ENCODE results near the gene SLC30A4.
"Not testable (repeated sequence)": the region's sequence is repeated elsewhere in the genome, so short reads cannot be mapped to it uniquely, and the experiment has no call there.

Gene SLC30A4, protein sequence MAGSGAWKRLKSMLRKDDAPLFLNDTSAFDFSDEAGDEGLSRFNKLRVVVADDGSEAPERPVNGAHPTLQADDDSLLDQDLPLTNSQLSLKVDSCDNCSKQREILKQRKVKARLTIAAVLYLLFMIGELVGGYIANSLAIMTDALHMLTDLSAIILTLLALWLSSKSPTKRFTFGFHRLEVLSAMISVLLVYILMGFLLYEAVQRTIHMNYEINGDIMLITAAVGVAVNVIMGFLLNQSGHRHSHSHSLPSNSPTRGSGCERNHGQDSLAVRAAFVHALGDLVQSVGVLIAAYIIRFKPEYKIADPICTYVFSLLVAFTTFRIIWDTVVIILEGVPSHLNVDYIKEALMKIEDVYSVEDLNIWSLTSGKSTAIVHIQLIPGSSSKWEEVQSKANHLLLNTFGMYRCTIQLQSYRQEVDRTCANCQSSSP

DNA sequence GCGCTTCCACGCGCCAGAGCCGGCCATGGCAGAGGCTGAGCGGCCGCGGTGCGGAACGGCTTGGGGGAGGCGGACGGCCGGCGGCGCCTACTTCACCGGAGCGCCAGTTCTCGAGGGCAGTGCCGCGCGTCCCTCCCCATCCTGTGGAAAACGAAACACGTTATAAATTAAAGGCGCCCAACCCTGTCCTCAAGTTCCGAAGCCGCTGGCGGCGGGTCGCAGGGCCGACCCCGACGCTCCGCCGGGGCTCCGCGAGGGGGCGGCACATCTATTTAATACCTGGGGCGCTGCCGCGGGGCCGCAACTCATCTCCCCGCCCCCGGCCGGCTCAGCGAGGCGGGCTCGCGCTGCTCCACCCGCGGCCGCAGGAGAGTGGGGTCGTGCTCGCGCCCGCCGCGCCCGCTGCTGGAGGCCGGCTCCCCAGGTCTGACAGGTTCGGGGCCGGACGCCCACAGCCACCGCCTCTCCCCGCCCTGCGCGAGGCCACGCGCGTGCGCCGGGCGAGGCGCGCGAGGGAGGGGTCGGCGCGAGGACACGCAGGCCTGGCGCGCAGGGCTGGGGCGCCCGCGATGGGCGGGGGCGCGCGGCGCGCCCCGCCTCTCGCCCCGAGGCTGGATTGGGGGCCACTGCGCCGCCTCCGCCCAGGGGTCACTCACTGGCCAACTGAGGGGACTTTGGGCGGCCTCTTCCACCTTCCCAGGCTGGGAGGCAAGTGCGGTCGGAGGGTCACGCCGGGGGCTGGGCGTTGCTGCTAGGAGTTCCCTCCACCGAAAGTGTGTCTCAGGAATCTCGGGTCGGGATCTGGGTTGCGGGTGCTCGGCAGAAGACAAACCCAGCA is at the start of gene SLC30A4:
Gene SLC30A4 (minus strand): TSS at position 428 of the 838 bp plus-strand sequence. CDS start 401 bp downstream, at position 27.
- peak; percentile 56 for DNase-seq (ENCODE audit: low read depth)

GRCh38 chr15:45555934-45556608 is 33.5 kb upstream of the SLC30A4 start:
- no peak for DNase-seq (ENCODE audit: low read depth)

DNA sequence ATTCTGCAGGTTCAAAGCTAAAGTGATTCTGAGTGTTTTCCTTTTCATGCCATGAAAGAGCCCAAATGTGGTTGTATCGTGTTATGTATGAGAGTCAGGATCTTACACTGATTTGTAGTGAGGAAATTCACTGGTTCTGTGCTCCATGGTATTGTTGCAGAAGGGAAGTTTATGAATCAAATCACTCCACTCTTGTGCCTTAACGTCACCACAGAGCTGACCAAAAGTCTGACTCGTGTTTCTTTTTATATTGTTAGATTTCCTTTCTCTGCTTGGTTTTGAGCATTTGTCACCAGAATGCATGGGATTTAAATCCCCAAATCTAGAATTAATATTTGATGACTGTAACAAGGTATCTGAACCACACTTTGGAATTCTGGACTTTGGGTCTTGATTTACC is 29.1 kb upstream of the SLC30A4 start:
- DNase-seq (ENCODE audit: low read depth), result no peak

DNA sequence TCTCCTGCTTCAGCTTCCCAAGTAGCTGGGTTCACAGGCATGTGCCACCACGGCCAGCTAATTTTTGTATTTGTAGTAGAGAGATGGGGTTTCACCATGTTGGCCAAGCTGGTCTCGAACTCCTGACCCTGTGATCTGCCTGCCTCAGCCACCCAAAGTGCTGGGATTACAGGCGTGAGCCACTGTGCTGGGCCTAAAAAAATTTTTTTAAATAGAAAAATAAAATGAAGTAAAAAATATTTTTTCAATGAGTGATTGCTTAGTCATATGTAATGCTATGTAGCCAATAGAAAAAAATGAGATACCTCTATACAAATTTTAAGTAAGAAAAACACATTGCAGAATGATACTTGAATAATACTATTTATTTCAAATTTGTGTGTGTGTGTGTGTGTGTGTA is 27.9 kb upstream of the SLC30A4 start:
- no peak for DNase-seq (ENCODE audit: low read depth)

- no peak for DNase-seq (ENCODE audit: low read depth)
Observed at GRCh38 chr15:45549541-45550220, 27.1 kb upstream of the SLC30A4 start.

DNA sequence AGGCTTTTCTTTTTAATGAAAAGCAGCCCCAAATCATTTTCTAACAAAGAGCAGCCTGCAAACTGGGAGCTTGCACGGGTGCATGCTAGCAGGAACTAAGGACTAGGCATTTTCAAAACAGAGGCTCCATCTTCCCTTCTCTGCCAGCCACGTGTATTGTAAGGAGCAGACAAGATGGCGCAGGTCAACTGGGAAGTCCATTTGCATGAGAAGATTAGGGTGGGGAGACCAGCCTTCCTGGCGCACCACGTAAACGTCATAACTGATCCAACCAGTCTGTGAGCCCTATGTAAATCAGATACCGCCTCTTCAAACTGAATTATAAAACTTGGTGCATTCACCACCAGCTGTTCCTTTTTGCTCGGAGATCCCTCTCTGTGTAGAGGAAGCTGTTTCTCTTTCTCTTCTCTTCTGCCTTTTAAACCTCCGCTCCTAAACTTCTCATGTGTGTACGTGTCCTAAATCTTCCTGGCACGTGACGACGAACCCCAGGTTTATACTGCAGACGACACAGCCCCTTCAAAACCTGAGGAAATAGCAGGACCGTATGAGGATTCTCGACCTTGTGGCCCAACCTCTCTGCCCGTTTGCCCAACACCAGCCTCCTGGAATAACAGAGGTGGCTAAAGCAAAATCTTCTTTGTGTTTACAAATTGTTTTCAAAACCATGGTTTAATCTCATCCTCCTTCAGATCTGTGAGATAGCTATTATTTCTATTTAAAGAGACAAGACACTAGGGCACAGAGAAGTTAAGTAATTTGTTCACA is 26.4 kb upstream of the SLC30A4 start:
- no peak for DNase-seq (ENCODE audit: low read depth)

DNA sequence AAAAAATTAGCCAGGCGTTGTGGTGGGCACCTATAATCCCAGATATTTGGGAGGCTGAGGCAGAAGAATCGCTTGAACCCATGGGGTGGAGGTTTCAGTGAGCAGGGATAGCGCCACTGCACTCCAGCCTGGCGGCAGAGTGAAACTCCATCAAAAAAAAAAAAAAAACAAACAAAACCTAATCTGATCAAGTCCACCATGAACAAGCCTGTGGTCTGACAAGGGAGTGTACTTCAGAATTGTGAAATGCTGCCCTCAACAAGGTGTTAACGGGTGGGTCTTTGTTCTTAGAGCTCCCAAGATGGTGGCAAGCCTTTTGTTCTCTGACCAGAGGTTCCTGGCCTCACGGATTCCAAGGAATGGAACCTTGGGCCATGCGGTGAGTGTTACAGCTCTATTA is 24.2 kb upstream of the SLC30A4 start:
- no peak for DNase-seq (ENCODE audit: low read depth)

GRCh38 chr15:45544266-45545023 is 21.9 kb upstream of the SLC30A4 start:
- DNase-seq (ENCODE audit: low read depth), result no peak

DNA sequence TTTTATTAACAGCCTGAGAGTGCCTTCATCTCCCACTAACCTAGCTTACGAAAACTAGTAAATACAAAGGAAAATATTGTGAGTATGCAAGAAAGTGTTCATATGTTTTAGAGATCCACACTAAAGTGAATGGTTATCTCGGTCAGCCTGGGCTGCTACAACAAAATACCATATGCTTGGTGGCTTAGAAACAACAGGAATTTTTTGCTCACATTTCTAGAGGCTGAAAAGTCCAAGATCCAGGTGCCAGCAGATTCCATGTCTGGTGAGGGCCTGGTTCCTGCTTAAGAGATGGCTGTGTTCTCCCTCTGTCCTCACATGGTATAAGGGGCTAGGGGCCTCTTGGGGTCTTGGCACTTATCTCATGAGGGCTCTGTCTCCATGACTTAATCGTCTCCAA is 20.5 kb upstream of the SLC30A4 start:
- DNase-seq (ENCODE audit: low read depth), result no peak

- no peak for DNase-seq (ENCODE audit: low read depth)
Observed at GRCh38 chr15:45540531-45540930, 18.0 kb upstream of the SLC30A4 start.

DNA sequence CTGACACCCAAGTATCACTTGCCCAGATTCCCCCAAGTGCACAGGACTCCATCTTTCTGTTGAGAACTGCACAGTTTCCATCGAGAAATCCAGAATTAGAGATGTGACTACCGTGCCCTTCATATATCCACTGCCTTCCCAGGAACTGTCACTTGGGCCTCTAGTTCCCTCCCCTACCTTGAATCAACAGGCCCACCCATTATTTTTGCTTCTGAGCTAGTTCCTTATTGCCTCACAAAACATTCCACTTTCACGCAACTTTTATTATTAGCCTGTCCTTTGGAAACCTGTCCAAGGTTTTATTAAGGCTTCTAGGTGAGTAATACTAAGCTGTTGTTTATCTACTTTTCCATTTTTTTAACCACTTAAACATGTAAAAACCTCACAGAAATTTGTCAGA is 17.1 kb upstream of the SLC30A4 start:
- DNase-seq (ENCODE audit: low read depth), result no peak

- DNase-seq (ENCODE audit: low read depth), result no peak
Observed at GRCh38 chr15:45536934-45537333, 14.4 kb upstream of the SLC30A4 start.

DNA sequence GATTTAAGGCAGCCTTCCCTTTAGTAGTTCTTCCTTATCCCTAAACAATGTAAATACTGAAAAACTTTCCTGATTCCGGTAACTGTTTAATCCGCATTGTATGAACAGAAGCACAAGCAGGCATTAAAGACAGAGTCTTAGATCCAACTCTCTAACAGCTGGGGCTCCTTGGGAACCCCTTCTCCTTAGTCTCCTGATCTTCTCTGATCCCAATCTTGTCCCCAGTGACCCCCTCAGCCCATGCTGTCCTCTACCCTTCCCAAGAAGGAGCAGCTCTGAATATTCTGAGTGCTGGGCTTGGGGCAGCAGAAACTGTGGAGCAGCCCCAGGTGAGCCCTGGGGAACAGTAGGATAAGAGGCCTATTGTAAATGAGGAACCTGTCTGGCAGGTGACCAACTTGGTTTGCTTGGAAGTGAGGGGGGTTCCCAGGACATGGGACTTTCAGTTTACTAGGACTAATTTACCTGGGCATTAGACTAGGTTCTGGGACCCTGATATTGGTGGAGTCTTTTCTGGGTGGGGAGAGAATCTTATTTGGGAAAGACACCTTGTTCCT is 13.0 kb upstream of the SLC30A4 start:
- no peak for DNase-seq (ENCODE audit: low read depth)

- DNase-seq (ENCODE audit: low read depth), result no peak
Observed at GRCh38 chr15:45534821-45535220, 12.3 kb upstream of the SLC30A4 start.

DNA sequence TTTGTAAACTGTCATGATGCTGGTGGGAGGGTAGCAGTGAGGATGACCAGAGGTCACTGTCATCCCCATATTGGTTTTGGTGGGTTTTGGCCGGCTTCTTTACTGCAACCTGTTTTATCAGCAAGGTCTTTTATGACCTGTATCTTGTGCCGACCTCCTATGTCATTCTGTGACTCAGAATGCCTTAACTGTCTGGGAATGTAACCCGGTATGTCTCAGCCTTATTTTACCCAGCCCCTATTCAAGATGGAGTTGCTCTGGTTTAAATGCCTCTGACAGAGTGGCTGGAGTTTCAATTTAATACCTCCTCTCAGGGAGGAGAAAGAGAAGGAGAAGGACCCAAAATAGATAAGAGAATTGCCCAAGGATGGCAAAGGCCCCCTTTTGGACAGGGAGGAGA is 10.3 kb upstream of the SLC30A4 start:
- not testable (repeated sequence) for DNase-seq (ENCODE audit: low read depth)

GRCh38 chr15:45529613-45530012 is 7.1 kb upstream of the SLC30A4 start:
- DNase-seq (ENCODE audit: low read depth), result no peak

DNA sequence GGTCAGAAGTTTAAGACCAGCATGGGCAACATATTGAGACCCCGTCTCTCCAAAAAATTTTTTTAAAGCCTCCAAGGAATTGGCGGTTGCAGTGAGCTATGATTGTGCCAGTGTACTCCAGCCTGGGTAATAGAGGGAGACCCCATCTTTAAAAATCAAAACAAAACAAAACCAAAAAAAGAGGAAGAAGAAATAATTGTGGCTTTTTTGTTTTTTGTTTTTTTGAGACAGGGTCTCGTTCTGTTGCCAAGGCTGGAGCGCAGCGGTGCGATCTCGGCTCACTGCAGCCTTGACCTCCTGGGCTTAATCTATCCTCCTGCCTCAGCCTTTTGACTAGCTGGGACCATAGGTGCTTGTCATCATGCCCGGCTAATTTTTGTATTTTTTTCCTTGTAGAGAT is 4.5 kb upstream of the SLC30A4 start:
- DNase-seq (ENCODE audit: low read depth), result no peak

DNA sequence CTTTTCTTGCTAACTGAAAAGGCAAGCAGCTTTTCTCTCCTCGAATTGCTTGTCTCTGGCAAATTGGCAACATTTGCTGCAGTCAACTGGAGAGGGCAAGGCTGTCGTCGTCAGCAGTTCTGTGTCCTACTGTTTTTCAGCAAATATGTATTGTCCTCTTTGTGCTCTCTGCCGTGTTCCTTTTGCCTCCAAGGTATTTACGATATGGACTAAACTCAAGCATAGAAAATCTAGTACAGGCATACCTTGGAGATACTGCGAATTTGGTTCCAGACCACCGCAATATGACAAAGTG is 558 bp upstream of the SLC30A4 start:
- DNase-seq (ENCODE audit: low read depth), result no peak

- DNase-seq (ENCODE audit: low read depth), result no peak
Observed at GRCh38 chr15:45521596-45522327, 793 bp downstream of the SLC30A4 start.

Data from T-helper 22 cell (primary cell).